ENCODE results near the gene POMGNT2. TPM values are rescaled to one million over a fixed set of nuclear protein-coding genes. Genes with fewer than 3 reads are reported as not detected.

The POMGNT2 gene
- total RNA-seq, 1 experiment from 2014 or later, result 45.7 TPM

GRCh38 chr3:43080726-43081568 is 24.9 kb downstream of the POMGNT2 start:
- DNase-seq (no peak), ATAC-seq (no peak)
- Histone ChIP-seq H2AFZ (ENCODE audit: low read length) (no peak overlapping the region), H3K27ac (ENCODE audit: low read length) (no peak overlapping the region), H3K9me3 (ENCODE audit: low read length) (no peaks in the 10 kb centered on the region), H3K4me2 (ENCODE audit: low read length) (no peak overlapping the region), H3K27me3 (ENCODE audit: low read length) (no peaks in the 10 kb centered on the region), H4K20me1 (ENCODE audit: low read length) (no peaks in the 10 kb centered on the region), H3F3A (ENCODE audit: low read length, unreplicated experiment) (no peaks in the 10 kb centered on the region), H3K79me2 (ENCODE audit: low read length) (no peaks in the 10 kb centered on the region), H3K4me1 (ENCODE audit: insufficient read depth, low read length) (no peaks in the 10 kb centered on the region), H3K4me3 (ENCODE audit: low read length) (no peak overlapping the region), H3K36me3 (ENCODE audit: low read depth, low read length) (peaks cover 22% of the 10 kb centered on the region), H3K9me2 (replicated peaks; ENCODE audit: low read length) (no peaks in the 10 kb centered on the region), H3K9ac (ENCODE audit: low read length) (no peak overlapping the region)
- BruUV-seq (replicated peaks), result no TSS peak
- ChIA-PET POLR2A (ENCODE audit: unreplicated experiment) (no interaction called here), CTCF (no interaction called here)
- TF ChIP-seq EZH2 (IDR thresholded peaks at IDR 0.05; ENCODE audit: low read length, unreplicated experiment) (no peak), EZH2phosphoT487 (IDR thresholded peaks at IDR 0.05; ENCODE audit: borderline replicate concordance, low read length) (no peak), CTCF (conservative IDR thresholded peaks at IDR 0.05; ENCODE audit: low read depth, low read length) (no peak)
- intact Hi-C loops (cut with micrococcal nuclease), result no loop called here

GRCh38 chr3:43079536-43080332 is 26.1 kb downstream of the POMGNT2 start:
- Histone ChIP-seq H3K9me2 (replicated peaks; ENCODE audit: low read length) (no peaks in the 10 kb centered on the region), H3F3A (ENCODE audit: low read length, unreplicated experiment) (no peaks in the 10 kb centered on the region), H4K20me1 (ENCODE audit: low read length) (no peaks in the 10 kb centered on the region), H3K79me2 (ENCODE audit: low read length) (no peaks in the 10 kb centered on the region), H3K9me3 (ENCODE audit: low read length) (no peaks in the 10 kb centered on the region), H3K4me1 (ENCODE audit: insufficient read depth, low read length) (no peaks in the 10 kb centered on the region), H2AFZ (ENCODE audit: low read length) (no peak overlapping the region), H3K36me3 (ENCODE audit: low read depth, low read length) (peaks cover 22% of the 10 kb centered on the region), H3K4me2 (ENCODE audit: low read length) (no peak overlapping the region), H3K27me3 (ENCODE audit: low read length) (no peaks in the 10 kb centered on the region), H3K9ac (ENCODE audit: low read length) (no peak overlapping the region), H3K27ac (ENCODE audit: low read length) (no peak overlapping the region), H3K4me3 (ENCODE audit: low read length) (no peak overlapping the region)
- ATAC-seq (no peak), DNase-seq (no peak)
- BruUV-seq (replicated peaks), result no TSS peak
- TF ChIP-seq EZH2 (IDR thresholded peaks at IDR 0.05; ENCODE audit: low read length, unreplicated experiment) (no peak), CTCF (conservative IDR thresholded peaks at IDR 0.05; ENCODE audit: low read depth, low read length) (no peak), EZH2phosphoT487 (IDR thresholded peaks at IDR 0.05; ENCODE audit: borderline replicate concordance, low read length) (no peak)
- intact Hi-C loops (cut with micrococcal nuclease), result no loop called here
- ChIA-PET CTCF (no interaction called here), POLR2A (ENCODE audit: unreplicated experiment) (no interaction called here)

Data from PC-3 (cell line).